HL-60 (cell line): ENCODE data around the gene WDR5.

Experiments
- DNase-seq, 2 experiments: peaks; one replicate each; pipeline ENCODE4 v3.0.0-alpha.2; 2010 to 2020; ENCODE audit warnings: low read depth in 1 of 2, low spot score in 1 of 2
- H3K27ac ChIP-seq: fragments of 250-450 bp; sonication (Bioruptor Pico); replicated peaks from 2 replicates; pipeline ENCODE4 v1.5.1; 2020; ENCODE audit warnings: mild to moderate bottlenecking, moderate library complexity
- H3K27me3 ChIP-seq: fragments of 250-450 bp; sonication (Bioruptor Pico); 2 replicates; pipeline ENCODE4 v1.5.1; 2021; ENCODE audit warnings: mild to moderate bottlenecking, moderate library complexity; ENCODE audit not compliant: insufficient read depth, poor library complexity, severe bottlenecking
- H3K4me3 ChIP-seq: replicated peaks from 2 replicates; pipeline ENCODE4 v1.5.1; 2011; ENCODE audit warnings: mild to moderate bottlenecking, control low read depth, low read length; ENCODE audit not compliant: insufficient read depth
- CTCF ChIP-seq: IDR thresholded peaks from one replicate; pipeline ENCODE4 v1.5.1; 2011; ENCODE audit warnings: low read length, control low read depth, inconsistent platforms; ENCODE audit not compliant: insufficient read depth
- GABPA ChIP-seq: IDR thresholded peaks from 2 replicates; pipeline ENCODE4 v1.6.1; 2012; ENCODE audit warnings: low read depth
- POLR2AphosphoS5 ChIP-seq: IDR thresholded peaks from 2 replicates; pipeline ENCODE4 v1.6.1; 2012; ENCODE audit warnings: low read depth
- SPI1 ChIP-seq: IDR thresholded peaks from 2 replicates; pipeline ENCODE4 v1.6.1; 2012; ENCODE audit warnings: low read depth, mild to moderate bottlenecking, borderline replicate concordance
- TF ChIP-seq, protein P1 (sequence below): IDR thresholded peaks from 2 replicates; pipeline ENCODE4 v1.6.1; 2012; ENCODE audit warnings: low read depth; ENCODE audit not compliant: insufficient replicate concordance

WDR5 gene

DNA sequence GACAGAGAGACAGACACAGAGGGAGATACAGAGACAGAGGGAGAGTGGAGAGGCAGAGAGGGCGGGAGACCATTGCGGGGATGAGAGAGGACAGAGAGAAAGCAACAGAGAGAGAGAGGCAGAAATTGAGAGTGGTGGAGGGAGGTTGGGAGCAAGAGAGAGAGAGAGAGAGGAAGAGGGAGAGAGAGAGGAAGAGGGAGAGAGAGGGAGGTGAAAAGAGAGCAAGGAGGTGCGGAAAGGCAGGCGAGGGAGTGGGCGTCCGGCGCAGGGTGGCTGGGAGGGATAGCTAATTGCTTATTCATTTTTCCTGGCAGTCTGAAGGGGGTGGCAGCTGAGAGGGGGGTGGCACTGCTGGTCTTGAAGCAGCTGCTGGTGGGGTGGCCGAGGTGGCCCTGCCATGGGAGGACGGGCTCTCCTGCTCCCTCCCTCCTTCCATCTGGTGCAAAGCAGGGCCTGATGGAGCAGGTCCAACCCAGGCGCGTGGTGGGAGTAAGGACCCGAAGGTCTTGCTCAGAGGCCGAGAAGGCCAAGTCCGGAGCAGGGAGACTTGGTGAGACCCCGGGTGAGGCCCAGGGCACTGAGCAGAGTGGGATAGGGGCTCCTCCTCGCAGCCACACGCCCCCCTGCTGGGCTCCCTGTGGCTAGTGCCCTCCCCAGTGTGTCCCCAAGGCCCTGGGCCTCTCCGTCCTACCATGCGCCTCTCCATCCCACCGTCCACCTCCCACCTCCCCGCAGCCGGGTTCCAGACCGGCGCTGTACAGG lies 53.8 kb downstream of the WDR5 start:
- H3K27me3 ChIP-seq: no peaks in the 10 kb centered on the region

DNA sequence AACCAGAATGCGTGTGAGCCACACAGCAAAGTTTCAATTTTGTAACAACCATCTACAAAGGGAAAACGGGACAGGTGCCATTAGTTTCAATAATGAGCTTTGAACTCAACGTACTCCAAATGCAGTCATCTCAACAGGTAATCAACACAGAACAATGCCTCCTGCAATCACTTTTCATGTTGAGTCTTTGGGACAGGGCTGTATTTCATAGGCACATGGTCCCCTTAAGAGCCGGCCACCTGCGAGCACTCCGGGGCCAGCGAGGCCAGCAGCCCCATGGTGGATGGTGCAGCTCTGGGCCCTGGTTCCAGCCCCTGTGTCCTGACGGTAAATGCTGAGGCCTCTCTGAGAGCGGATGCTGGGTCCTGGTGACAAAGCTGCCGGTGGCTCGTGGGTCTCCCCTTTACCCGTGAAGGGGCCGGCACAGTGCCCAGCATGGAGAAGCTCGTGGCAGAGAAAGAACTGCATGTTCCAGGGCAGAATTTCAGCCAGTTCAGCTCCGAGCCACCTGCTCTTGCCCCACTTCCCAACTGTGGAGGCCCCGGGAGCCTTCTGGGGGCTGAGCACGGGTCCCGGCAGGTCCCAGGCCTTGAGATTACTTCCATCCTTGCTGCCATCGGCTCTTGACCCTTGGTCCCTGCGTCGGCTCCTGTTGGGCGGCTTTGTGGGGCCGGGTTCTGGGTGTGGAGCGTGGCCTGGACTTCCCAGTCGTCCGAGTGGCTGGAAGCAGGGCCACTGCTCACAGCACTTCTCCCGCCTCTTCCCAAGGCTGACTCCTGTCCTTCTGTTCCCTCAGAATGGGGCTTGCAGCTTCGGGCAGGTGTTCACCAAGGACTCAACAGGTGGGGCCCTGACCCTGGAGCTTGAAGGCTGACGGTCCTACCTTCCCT lies 54.6 kb downstream of the WDR5 start:
- TF ChIP-seq GABPA (no peak), POLR2AphosphoS5 (no peak), CTCF (no peak), SPI1 (no peak)
- TF ChIP-seq, protein P1, sequence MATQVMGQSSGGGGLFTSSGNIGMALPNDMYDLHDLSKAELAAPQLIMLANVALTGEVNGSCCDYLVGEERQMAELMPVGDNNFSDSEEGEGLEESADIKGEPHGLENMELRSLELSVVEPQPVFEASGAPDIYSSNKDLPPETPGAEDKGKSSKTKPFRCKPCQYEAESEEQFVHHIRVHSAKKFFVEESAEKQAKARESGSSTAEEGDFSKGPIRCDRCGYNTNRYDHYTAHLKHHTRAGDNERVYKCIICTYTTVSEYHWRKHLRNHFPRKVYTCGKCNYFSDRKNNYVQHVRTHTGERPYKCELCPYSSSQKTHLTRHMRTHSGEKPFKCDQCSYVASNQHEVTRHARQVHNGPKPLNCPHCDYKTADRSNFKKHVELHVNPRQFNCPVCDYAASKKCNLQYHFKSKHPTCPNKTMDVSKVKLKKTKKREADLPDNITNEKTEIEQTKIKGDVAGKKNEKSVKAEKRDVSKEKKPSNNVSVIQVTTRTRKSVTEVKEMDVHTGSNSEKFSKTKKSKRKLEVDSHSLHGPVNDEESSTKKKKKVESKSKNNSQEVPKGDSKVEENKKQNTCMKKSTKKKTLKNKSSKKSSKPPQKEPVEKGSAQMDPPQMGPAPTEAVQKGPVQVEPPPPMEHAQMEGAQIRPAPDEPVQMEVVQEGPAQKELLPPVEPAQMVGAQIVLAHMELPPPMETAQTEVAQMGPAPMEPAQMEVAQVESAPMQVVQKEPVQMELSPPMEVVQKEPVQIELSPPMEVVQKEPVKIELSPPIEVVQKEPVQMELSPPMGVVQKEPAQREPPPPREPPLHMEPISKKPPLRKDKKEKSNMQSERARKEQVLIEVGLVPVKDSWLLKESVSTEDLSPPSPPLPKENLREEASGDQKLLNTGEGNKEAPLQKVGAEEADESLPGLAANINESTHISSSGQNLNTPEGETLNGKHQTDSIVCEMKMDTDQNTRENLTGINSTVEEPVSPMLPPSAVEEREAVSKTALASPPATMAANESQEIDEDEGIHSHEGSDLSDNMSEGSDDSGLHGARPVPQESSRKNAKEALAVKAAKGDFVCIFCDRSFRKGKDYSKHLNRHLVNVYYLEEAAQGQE: no peak
- no peak overlapping the region for H3K4me3 ChIP-seq
- H3K27me3 ChIP-seq: no peaks in the 10 kb centered on the region
- H3K27ac ChIP-seq: no peak overlapping the region
- no peak for DNase-seq

More for the DNA sequence above, 53.8 kb downstream of the WDR5 start:
- no peak for DNase-seq
- Histone ChIP-seq H3K4me3 (no peak overlapping the region), H3K27ac (no peak overlapping the region)
- TF ChIP-seq GABPA: no peak
- TF ChIP-seq, protein P1: no peak
- TF ChIP-seq CTCF: no peak

DNA sequence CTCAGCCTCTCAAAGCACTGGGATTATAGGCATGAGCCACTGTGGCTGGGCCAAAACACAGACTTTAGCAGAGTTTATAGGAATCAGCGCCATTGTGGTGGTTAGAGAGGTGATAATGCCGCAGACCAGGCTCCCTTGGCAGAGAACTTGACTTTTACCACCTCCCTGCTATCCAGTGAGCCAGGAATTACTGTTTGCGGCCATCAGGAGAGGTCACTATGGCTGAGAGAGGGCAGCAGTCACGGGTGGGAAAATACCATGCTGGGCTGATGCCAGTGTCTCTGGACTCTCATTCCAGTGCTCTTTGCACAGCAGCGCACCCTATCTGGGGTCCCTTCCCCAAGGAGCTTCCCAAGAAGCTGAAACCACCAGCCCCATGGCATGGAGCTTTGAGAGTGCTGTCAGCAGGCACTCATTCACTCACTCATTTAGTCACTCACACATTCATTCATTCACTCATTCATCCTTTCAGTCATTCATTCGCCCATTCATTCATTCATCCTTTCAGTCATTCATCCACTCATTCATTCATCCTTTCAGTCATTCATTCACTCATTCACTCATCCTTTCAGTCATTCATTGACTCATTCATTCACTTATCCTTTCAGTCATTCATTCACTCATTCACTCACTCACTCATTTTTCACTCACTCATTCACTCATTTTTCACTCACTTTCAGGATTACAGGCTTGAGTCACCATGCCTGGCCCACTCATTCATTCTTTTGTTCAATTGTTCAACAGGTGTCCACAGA lies 55.8 kb downstream of the WDR5 start:
- DNase-seq: no peak
- Histone ChIP-seq H3K4me3 (no peak overlapping the region), H3K27ac (no peak overlapping the region), H3K27me3 (no peaks in the 10 kb centered on the region)
- TF ChIP-seq POLR2AphosphoS5: no peak
